Measurements from ENCODE around the gene IFFO2. TPM values are rescaled to one million over a fixed set of nuclear protein-coding genes. Genes with fewer than 3 reads are reported as not detected.

Gene IFFO2
- total RNA-seq, 1 experiment from 2014 or later, result not detected

DNA sequence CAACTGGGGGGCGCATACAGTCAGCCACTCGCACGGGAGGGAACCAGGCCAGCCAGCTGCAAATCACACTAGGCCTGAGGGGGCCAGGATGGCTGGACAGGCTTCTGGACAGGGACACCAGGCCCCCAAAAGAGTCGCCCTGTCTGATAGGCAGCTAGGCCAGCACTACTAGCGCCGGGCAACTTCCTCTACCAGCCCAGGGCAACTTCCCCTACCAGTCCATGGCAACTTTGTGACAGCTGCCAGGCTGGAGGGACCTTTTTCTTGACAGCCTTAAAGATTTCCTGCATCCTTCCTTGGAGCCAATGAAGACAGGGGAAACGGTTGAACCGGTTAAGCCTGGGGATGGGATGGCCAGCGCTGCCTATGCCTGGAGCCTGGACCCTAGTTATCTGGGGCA, 5.1 kb downstream of the IFFO2 start:
- Histone ChIP-seq H3K27me3 (ENCODE audit: low read length) (no peaks in the 10 kb centered on the region), H3K9ac (ENCODE audit: low read length) (no peak overlapping the region), H3K4me2 (ENCODE audit: low read depth, low read length, poor library complexity, severe bottlenecking) (no peak overlapping the region), H3K4me1 (ENCODE audit: low read length) (no peaks in the 10 kb centered on the region), H4K20me1 (ENCODE audit: insufficient read depth, low read depth, low read length) (no peaks in the 10 kb centered on the region), H3K27ac (ENCODE audit: low read length) (no peak overlapping the region), H3K9me2 (replicated peaks; ENCODE audit: insufficient read depth, low read length) (no peaks in the 10 kb centered on the region), H3K79me2 (ENCODE audit: low read length) (no peaks in the 10 kb centered on the region), H3K36me3 (ENCODE audit: insufficient read depth, low read length) (no peaks in the 10 kb centered on the region), H3K9me3 (ENCODE audit: low read length) (no peaks in the 10 kb centered on the region), H3K4me3 (ENCODE audit: low read length) (no peak overlapping the region), H2AFZ (ENCODE audit: low read length) (no peak overlapping the region)
- DNase-seq, result no peak

DNA sequence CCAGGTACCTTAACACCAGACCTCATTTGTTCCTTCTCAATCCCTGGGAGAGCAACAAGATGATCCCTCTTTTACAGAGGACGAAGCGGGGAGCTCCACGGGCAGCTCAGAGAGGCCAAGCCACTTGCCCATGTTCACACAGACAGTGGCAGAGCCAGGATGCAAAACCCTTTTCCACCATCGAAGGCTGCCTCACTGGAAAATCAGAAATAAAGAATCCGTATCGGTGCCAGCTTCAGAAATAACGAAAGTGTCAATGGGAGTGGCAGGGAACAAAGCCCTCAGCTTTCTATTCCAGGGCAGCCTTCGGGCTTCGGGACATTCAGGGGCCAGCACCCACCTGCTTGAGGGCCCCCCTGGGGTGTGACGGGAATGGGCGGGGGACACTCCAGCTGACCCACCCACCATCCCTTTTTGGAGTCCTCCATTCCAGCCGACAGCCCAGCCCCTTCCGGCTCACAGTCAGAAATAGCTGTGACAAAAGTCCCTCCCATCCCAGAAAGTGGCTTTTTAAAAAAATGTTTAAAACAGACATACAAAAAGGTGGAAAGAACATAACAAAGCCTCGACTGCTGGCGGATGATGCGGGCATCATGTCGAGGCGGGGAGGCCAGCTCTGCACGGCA, 6.0 kb downstream of the IFFO2 start:
- no peak overlapping the region for H3K4me2 ChIP-seq (ENCODE audit: low read depth, low read length, poor library complexity, severe bottlenecking)
- H3K4me1 ChIP-seq (ENCODE audit: low read length), result no peaks in the 10 kb centered on the region
- H3K4me3 ChIP-seq (ENCODE audit: low read length), result no peak overlapping the region
- no peak overlapping the region for H3K27ac ChIP-seq (ENCODE audit: low read length)
- no peak overlapping the region for H3K9ac ChIP-seq (ENCODE audit: low read length)
- H3K36me3 ChIP-seq (ENCODE audit: insufficient read depth, low read length), result no peaks in the 10 kb centered on the region
- H4K20me1 ChIP-seq (ENCODE audit: insufficient read depth, low read depth, low read length), result no peaks in the 10 kb centered on the region
- no peaks in the 10 kb centered on the region for H3K9me2 ChIP-seq (replicated peaks; ENCODE audit: insufficient read depth, low read length)
- H3K79me2 ChIP-seq (ENCODE audit: low read length), result no peaks in the 10 kb centered on the region
- H3K9me3 ChIP-seq (ENCODE audit: low read length), result no peaks in the 10 kb centered on the region
- DNase-seq, result no peak
- H3K27me3 ChIP-seq (ENCODE audit: low read length), result no peaks in the 10 kb centered on the region
- no peak overlapping the region for H2AFZ ChIP-seq (ENCODE audit: low read length)

DNA sequence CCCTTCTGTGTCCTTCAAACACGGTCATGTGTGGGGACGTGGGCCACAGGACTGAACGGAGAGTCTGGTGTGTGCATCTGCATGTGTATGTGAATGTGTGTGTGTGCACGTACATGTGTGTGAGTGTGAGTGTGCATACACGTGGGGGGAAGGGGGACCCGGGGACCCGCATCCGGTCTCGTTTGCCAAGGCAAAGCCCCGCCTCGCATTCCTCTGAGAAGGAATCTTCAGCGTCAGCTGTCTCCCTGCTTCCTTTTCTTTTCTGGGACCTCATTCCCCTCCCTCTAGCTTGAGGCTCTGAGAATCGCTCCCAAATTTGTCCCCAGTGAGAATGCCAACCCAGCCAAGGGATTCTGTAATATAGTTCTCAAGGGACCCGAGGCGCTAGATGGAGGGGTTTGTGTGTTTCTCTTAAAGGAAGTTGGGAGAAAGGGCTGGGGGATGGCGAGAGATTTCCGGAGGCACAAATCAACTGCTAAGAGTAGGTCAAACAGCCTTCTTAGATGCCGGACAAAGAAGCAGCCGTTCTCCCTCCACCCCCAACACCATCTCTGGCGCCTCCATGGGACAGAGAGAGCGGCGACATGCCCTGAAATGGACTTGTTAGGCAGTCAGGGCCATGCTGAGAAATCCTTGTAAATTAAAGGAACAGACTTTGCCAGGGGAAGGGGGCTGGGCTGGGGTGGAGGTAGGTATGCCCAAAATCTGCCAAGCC, 6.6 kb downstream of the IFFO2 start:
- no peaks in the 10 kb centered on the region for H3K79me2 ChIP-seq (ENCODE audit: low read length)
- H3K9ac ChIP-seq (ENCODE audit: low read length), result no peak overlapping the region
- H3K36me3 ChIP-seq (ENCODE audit: insufficient read depth, low read length), result no peaks in the 10 kb centered on the region
- H3K4me3 ChIP-seq (ENCODE audit: low read length), result no peak overlapping the region
- H3K4me2 ChIP-seq (ENCODE audit: low read depth, low read length, poor library complexity, severe bottlenecking), result no peak overlapping the region
- DNase-seq, result no peak
- no peaks in the 10 kb centered on the region for H4K20me1 ChIP-seq (ENCODE audit: insufficient read depth, low read depth, low read length)
- H3K9me2 ChIP-seq (replicated peaks; ENCODE audit: insufficient read depth, low read length), result no peaks in the 10 kb centered on the region
- no peaks in the 10 kb centered on the region for H3K9me3 ChIP-seq (ENCODE audit: low read length)
- H3K27me3 ChIP-seq (ENCODE audit: low read length), result no peaks in the 10 kb centered on the region
- H3K27ac ChIP-seq (ENCODE audit: low read length), result no peak overlapping the region
- H3K4me1 ChIP-seq (ENCODE audit: low read length), result no peaks in the 10 kb centered on the region
- no peak overlapping the region for H2AFZ ChIP-seq (ENCODE audit: low read length)

DNA sequence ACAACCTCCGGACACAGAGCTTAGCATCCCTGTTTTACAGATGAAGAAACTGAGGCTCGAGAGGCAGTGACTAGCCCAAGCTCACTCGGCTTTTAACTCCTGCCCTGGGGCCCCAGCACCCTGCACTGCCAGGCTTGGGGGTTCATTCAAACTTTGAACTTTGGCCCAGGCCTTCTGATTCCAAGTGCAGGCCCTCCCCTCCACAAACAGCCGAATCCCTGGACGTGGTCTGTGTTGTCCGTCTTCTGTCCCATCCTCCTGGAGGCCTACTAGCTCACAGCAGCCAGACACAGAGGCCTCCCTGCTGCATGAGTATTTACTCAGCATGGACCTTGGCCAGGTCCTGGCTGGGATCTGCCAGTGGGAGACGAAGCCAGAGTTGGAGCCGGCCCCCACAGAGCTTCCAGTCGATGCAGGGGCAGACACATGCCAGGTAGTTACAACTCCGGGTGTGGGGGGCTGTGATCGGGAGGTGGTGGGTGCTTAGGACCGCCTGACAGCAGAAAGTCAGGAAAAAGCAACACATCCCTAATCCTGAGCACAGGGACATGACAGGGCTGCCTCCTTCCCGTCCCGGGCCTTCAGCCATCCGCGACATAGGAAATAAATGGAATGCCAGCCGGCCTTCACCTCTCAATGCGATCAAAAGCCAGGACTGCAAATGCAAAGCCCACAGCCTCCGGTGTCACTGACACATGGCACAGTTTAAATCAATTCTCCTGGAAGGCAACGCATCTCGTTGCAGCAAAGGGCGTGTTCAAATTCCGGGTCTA, 7.4 kb downstream of the IFFO2 start:
- no peak overlapping the region for H3K9ac ChIP-seq (ENCODE audit: low read length)
- no peak overlapping the region for H3K4me2 ChIP-seq (ENCODE audit: low read depth, low read length, poor library complexity, severe bottlenecking)
- H3K79me2 ChIP-seq (ENCODE audit: low read length), result no peaks in the 10 kb centered on the region

DNA sequence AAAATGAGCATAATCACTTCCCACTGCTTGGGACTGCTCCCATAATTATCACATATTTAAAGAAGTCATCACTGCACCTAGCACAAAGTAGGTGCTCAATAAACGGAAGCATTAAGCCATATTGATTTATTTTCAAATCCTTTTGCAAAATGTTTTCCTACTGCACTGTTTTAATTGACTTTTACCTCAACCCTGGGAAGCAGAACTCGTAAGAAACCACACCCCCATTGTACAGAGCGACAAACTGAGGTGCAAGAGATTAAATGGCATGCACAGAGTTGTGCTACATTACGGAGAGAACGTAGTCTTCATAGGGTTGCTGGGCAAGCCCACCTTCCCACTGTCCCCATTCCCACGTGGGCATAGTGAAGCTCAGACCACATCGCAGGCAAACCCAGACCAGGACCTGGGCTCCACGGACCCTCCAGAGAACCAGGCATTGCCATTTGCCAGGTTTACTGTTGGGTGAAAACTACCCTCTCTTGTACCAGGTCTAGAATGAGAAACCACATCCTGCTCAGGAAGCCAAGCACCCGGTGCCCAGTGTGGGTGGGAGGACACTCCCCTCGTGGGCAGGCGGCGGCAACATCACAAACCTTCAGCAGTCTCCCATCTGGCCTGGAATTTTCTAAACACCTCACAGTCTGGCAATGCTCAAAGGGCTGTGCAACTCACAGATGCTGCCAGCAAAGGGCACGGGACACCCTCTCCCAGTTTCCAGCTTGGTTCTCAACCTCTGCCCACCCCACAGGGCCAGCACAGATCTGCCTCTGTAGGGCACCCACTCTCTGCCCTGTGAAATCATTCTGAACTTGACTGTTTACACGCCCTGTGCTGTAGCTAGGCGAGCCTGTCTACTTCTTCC, 8.2 kb downstream of the IFFO2 start:
- Histone ChIP-seq H3K4me2 (ENCODE audit: low read depth, low read length, poor library complexity, severe bottlenecking) (no peak overlapping the region), H3K4me3 (ENCODE audit: low read length) (no peak overlapping the region), H3K27me3 (ENCODE audit: low read length) (no peaks in the 10 kb centered on the region), H3K79me2 (ENCODE audit: low read length) (no peaks in the 10 kb centered on the region), H3K9me2 (replicated peaks; ENCODE audit: insufficient read depth, low read length) (no peaks in the 10 kb centered on the region), H4K20me1 (ENCODE audit: insufficient read depth, low read depth, low read length) (no peaks in the 10 kb centered on the region), H2AFZ (ENCODE audit: low read length) (no peak overlapping the region), H3K27ac (ENCODE audit: low read length) (no peak overlapping the region), H3K4me1 (ENCODE audit: low read length) (no peaks in the 10 kb centered on the region), H3K9me3 (ENCODE audit: low read length) (no peaks in the 10 kb centered on the region), H3K9ac (ENCODE audit: low read length) (no peak overlapping the region), H3K36me3 (ENCODE audit: insufficient read depth, low read length) (no peaks in the 10 kb centered on the region)
- DNase-seq, result no peak

More for the DNA sequence above, 7.4 kb downstream of the IFFO2 start:
- no peaks in the 10 kb centered on the region for H3K27me3 ChIP-seq (ENCODE audit: low read length)
- H4K20me1 ChIP-seq (ENCODE audit: insufficient read depth, low read depth, low read length), result no peaks in the 10 kb centered on the region
- H3K9me2 ChIP-seq (replicated peaks; ENCODE audit: insufficient read depth, low read length), result no peaks in the 10 kb centered on the region
- H2AFZ ChIP-seq (ENCODE audit: low read length), result no peak overlapping the region
- no peaks in the 10 kb centered on the region for H3K4me1 ChIP-seq (ENCODE audit: low read length)
- no peak overlapping the region for H3K27ac ChIP-seq (ENCODE audit: low read length)
- no peaks in the 10 kb centered on the region for H3K36me3 ChIP-seq (ENCODE audit: insufficient read depth, low read length)
- no peak overlapping the region for H3K4me3 ChIP-seq (ENCODE audit: low read length)
- no peaks in the 10 kb centered on the region for H3K9me3 ChIP-seq (ENCODE audit: low read length)
- no peak for DNase-seq

DNA sequence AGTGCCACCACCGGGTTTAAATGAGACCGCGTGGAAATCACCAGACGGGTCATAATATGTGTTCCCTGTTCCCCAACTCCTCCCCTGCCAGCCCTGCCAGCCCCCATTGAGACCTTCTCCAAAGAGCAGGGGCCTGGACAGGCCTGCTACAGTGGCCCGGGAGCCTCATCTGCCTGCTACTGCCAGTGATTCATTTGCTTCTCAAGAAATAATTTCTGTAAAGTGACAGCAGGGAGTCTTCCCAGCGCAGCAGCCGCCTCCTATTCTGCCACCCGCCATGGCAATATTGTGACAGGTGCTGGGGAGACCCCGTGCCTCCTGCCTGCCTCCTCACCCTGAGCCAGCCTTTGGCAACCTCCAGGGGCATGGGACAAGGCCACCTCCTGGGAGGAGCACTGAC, 8.9 kb downstream of the IFFO2 start:
- Histone ChIP-seq H3K4me1 (ENCODE audit: low read length) (no peaks in the 10 kb centered on the region), H3K79me2 (ENCODE audit: low read length) (no peaks in the 10 kb centered on the region), H3K27me3 (ENCODE audit: low read length) (no peaks in the 10 kb centered on the region), H2AFZ (ENCODE audit: low read length) (no peak overlapping the region), H3K4me3 (ENCODE audit: low read length) (no peak overlapping the region), H3K9ac (ENCODE audit: low read length) (no peak overlapping the region), H3K4me2 (ENCODE audit: low read depth, low read length, poor library complexity, severe bottlenecking) (no peak overlapping the region), H3K9me2 (replicated peaks; ENCODE audit: insufficient read depth, low read length) (no peaks in the 10 kb centered on the region), H4K20me1 (ENCODE audit: insufficient read depth, low read depth, low read length) (no peaks in the 10 kb centered on the region), H3K27ac (ENCODE audit: low read length) (no peak overlapping the region), H3K36me3 (ENCODE audit: insufficient read depth, low read length) (no peaks in the 10 kb centered on the region), H3K9me3 (ENCODE audit: low read length) (no peaks in the 10 kb centered on the region)
- no peak for DNase-seq

DNA sequence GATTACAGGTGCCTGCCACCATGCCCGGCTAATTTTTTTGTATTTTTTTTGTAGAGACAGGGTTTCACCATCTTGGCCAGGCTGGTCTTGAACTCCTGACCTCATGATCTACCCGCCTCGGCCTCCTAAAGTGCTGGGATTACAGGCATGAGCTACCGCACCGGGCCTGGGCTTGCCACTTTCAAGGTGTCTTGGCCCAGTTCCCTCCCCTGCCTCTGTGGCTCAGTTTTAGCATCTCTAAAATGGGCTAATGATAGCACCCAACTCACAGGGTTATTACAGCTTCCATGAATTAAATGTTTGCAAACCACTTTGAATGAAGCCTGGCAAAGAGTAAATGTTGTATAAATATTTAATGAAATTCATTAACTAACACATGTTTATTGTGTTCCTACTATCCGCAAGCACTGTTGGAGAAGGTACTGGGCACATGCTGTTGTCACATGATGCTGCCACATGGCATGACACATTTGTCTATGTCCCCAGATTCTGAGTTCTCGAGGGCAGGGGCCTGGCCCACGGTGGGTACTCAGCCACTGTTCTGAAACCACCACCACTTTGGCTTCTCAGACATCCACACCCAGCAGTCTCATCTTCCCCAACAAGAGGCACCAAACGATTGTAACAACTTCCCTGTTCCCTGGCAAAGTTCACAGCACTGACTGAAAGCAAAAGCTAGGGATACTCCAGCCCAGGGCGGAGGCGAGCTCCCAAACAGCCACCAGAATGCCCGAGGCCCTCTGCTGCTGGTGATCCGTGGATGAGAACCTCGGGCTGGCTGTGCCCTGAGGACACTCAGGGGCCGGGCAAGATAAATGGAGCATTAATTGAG, 9.7 kb downstream of the IFFO2 start:
- Histone ChIP-seq H2AFZ (ENCODE audit: low read length) (no peak overlapping the region), H3K4me3 (ENCODE audit: low read length) (no peak overlapping the region), H3K9me3 (ENCODE audit: low read length) (no peaks in the 10 kb centered on the region), H3K27ac (ENCODE audit: low read length) (no peak overlapping the region), H3K4me2 (ENCODE audit: low read depth, low read length, poor library complexity, severe bottlenecking) (no peak overlapping the region), H3K79me2 (ENCODE audit: low read length) (no peaks in the 10 kb centered on the region), H3K4me1 (ENCODE audit: low read length) (no peaks in the 10 kb centered on the region), H3K9me2 (replicated peaks; ENCODE audit: insufficient read depth, low read length) (no peaks in the 10 kb centered on the region), H3K9ac (ENCODE audit: low read length) (no peak overlapping the region), H3K36me3 (ENCODE audit: insufficient read depth, low read length) (no peaks in the 10 kb centered on the region), H3K27me3 (ENCODE audit: low read length) (no peaks in the 10 kb centered on the region), H4K20me1 (ENCODE audit: insufficient read depth, low read depth, low read length) (no peaks in the 10 kb centered on the region)
- no peak for DNase-seq

Measured in Karpas-422 (cell line).